ENCODE data around the gene OGT.
"Not testable (repeated sequence)": the region's sequence is repeated elsewhere in the genome, so short reads cannot be mapped to it uniquely, and the experiment has no call there.

The OGT gene

DNA sequence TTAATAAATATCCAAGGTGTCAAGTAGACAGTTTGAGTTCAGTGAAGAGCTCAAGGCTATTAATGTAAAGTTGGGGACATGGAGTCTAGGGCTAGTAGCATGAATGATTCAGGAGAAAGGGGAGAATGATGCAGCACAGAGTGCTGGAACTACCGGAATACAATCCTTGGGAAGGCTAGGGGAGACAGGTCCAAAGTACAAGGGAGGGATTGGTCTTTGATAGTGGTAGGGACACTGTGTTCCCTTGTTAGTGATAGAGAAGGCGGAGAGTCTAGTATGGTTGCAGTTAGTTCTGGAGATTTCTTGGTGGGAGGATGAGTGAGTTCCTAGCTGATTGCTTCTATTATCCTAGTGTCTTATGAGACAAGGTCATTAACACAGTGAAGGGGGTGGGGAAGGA is 54.0 kb downstream of the OGT start:
- DNase-seq (ENCODE audit: low read depth) = no peak

DNA sequence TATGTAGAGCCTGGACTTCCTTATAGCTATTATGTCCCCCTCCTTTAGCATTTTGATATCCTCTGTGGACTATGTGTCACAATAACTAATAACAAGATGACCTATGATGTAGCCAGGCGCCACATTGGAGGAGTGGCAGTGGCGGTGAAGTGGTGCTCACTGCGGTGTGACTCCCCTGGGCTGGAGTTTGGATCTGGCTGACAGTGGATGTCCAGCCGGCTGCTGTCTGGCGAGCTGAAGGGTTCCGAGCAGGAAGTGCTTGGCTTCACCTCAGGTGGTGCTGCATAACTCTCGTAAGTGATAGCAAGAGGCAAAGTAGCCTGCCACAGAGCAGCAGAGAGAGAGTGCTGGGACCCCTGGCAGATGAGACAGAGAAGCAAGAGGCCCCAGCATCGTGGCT is 60.3 kb downstream of the OGT start:
- not testable (repeated sequence) for DNase-seq (ENCODE audit: low read depth)

DNA sequence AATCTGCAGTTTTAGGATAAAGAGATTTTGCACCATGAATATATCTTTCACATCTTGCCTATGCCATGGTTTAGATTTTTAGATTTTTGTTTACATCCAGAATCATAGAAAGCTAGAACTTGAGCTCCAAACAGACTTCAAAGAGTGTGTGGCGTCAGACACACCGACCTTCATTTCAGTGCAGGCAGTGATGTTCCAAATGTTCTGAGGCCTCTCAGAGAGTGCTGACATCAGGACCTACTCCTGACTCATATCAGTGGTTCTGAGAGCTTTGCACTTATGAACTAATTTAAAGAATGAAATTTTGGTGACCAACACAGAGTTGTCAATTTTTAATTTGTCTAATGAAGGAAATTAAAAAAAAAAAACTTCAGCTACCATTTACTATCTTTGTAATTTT is 67.1 kb downstream of the OGT start:
- DNase-seq (ENCODE audit: low read depth) = no peak

DNA sequence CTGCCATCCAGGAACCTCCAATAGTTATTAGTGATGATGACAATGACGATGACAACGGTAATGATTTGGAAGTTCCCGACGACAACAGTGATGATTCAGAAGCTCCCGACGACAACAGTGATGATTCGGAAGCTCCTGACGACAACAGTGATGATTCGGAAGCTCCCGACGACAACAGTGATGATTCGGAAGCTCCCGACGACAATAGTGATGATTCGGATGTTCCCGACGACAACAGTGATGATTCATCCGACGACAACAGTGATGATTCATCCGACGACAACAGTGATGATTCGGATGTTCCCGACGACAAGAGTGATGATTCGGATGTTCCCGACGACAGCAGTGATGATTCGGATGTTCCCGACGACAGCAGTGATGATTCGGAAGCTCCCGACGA is 70.7 kb downstream of the OGT start:
- no peak for DNase-seq (ENCODE audit: low read depth)

DNA sequence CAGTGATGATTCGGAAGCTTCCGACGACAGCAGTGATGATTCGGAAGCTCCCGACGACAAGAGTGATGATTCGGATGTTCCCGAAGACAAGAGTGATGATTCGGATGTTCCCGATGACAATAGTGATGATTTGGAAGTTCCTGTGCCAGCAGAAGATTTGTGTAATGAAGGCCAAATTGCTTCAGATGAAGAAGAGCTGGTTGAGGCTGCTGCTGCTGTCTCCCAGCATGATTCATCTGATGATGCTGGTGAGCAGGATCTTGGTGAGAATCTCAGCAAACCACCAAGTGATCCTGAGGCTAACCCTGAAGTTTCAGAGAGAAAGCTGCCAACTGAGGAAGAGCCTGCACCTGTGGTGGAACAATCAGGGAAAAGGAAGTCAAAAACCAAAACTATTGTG is 71.2 kb downstream of the OGT start:
- DNase-seq (ENCODE audit: low read depth) = no peak

DNA sequence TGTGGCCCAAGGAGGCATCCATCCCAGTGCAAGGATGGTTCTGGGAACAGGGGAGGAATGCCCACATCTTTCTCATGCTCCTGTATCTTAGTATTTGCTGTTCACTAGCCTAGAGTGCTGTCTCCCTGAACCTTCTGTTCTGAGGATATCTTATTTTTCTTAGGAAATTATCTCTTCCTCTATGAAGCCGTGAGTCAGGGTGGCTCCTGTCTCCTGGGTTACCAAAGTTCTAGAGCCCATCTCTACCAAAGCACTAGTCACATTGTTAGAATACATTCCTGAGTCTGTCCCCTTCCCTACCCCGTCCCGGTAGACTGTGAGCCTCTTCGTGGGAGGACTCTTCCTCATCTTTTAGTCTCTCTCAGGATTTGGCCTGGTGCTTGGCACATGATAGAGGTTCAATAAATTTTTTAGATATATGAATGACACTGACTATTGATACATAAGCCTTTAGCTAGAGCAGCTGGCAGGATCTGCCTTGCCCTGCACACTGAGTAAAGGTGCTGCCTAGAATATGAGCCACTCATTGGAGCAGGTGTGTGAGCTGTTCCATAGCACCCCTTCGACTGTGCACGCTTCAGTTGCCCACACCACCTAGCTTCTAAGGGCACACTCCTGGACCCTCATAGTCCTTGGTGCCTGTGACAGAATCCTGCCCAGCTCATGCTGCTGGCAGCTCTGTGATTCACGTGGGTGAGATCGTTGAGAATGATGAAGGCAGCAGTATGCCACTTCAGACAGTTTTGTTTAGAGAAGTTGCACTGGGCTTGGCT is 72.1 kb downstream of the OGT start:
- DNase-seq (ENCODE audit: low read depth) = no peak

DNA sequence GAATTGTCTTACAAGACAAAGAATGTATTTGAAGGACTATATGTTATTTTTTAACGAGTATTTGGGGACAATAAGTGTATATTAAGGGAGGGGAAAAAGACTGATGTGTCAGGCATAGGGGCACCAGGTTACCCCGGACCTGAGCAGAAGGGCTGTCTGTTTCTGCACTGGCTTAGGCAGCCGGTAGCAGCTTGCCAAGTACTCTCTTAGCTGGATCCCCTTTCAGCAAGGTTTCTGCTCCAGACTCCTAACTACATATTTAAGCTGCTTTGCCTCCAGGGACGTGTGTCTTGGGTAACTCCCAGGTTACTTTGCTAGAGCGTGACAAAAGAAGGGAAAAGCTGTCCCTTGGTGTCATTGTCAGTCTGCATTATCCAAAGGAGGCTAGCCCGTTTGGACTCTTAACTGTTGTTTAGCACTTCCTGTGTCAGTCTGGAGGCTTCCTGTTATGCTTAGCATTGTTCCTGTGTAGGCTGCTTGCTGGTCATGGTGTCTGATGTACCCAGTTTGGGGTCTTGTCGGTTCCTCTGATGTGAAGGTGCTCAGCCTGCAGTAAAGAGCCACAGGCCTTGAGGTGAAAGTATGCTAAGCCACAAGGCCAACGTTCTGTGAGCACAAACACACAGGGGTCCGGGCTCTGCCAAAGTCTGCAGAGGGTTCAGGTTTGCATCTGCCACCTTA is 73.8 kb downstream of the OGT start:
- no peak for DNase-seq (ENCODE audit: low read depth)

DNA sequence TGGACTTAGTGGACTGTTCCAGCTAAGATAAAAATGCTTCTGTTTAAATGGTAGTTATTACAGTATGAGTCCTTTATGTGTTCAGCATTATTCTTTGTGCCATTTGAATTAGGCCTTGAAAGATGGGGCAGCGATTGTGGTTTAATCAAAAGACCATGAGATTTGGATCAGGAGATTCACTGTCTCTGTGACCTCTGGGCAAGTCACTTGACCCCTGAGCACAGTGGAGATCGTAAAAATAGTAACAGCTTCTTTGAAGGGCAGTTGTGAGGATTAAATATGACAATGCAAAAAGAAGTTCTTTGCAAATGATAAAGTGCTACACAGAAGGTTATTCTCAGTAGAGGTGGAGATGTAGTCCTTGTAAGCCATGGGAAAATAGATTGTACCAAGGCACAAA is 74.6 kb downstream of the OGT start:
- no peak for DNase-seq (ENCODE audit: low read depth)

DNA sequence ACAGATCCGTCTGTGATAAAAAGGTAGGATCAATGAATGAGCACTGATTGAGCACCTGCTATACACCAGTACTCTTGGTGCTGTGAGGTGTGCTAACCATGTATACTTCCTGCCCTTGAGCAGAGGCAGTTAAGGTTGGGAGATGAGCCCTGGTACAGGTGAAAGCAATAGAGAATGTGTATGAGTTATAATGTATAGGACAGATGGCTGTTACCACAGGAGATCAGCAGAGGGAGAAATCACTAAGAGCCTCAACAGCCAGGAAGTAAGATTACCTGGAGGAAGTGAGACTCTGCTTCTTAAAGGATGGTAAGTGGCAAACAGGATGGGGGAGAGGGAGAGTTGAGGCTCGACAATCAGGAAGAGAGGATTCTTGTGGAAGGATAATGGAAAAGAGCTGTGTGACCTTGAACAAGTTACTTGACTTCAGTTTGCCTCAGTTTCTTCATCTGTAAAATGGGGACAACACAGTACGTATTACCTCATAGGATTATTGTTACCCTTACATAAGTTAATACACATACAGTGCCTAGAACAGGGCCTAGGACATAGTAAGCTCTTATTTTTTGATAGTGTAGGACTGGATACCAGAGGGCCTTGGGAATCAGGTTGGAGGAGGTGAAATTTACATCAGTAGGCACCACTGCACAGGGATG is 76.3 kb downstream of the OGT start:
- DNase-seq (ENCODE audit: low read depth) = no peak

DNA sequence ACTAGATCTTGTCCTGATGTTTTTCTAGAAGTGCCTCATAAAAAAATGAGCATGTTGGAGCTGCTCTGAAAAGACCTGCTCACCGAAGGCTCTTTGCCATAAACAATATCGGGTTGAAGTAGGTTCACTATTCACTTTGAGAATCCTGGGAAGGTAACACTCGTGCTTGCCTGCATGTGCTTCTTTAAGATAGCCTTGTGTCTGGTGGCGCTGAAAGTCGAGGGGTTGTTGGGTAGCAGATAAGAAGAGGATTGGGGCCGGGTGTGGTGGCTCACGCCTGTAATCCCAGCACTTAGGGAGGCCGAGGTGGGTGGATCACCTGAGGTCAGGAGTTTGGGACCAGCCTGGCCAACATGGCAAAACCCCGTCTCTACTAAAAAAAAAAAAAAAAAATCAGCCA is 78.8 kb downstream of the OGT start:
- DNase-seq (ENCODE audit: low read depth) = not testable (repeated sequence)

DNA sequence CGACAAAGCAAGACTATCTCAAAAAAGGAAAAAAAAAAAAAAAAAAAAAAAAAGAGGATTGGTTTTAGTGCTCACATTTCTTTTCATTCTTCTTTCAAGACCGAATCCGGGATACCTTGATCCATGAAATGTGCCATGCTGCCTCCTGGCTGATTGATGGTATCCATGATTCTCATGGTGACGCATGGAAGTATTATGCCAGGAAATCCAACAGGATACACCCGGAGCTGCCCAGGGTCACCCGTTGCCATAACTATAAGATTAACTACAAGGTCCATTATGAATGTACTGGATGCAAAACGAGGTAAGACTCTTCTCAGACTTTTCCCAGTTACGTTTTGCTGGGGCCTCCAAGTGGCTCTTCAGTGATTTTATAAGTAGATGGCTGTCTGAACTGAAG is 79.4 kb downstream of the OGT start:
- no peak for DNase-seq (ENCODE audit: low read depth)

DNA sequence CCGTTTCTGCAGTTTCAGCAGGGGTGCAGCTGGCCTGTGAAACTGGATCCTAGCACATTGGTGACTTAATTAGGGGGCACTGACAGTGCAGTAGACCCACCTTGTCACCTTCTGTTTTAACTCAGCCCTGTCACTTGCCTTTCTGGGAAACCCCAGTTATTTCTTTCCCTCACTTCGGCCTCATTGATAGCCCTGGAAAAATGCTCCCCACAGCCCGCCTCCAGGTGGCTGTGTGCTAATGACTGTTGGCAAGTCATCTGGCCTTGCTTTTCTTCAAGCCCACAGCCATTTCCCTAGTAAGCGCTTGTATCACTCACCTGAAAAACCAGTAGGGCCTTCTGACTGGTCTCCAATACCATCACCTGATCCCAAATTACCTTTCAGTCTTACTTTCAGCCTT is 82.2 kb downstream of the OGT start:
- DNase-seq (ENCODE audit: low read depth) = no peak

DNA sequence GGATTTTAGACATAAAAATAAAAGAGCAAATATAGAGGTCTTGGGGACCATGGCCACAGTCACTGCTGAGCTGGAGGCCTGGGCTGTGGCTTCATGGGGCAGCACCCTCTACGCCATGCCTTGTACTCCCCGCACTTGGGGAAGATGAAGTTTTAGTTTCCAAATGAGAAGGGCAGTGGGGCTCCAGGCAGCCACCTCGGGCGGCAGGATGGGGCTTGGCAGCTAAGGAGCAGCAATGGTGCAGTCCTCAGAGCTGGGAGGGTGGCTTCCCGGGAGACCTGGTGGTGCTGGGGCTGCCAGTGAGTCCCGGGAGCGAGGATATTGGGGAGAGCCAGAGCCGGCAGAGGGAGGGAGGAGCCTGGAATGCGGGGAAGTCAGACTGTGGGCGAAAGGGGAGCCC is 83.0 kb downstream of the OGT start:
- DNase-seq (ENCODE audit: low read depth) = no peak

DNA sequence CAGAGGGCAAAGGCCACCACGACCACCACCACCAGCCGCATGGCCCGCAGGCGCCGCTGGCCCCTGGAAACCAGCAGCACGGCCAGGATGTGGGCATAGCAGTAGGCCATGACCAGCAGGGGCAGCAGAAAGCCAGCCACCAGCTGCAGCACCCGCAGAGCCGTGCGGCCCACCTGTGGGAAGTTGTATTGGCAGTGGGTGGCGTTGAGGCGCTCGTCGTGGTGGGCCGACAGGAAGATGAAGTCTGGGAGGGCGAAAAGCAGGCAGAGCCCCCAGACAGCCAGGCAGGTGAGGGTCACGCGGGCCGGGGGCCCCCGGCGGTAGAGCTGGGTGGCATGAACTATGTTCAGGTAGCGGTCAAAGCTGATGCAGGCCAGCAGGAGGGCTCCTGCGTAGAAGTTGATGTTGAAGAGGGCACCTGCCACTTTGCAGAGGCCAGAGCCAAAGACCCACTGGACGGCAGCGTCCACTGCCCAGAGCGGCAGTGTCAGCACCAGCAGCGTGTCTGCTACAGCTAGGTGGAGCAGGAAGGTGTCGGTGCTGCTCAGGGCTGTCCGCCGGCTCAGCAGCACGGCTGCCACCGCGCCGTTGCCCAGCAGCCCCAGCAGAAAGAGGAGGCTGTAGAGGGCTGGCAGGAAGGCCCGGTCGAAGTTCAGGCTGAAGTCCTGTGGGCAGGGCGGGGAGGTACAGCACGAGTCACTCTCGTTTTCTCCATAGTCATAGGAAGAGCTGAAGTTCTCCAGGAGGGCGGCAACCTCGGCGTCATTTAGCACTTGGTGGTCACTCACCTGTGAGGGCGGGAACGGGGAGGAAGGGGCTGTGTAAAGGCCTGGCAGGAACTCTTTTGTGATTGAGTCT is 84.0 kb downstream of the OGT start:
- DNase-seq (ENCODE audit: low read depth) = no peak

DNA sequence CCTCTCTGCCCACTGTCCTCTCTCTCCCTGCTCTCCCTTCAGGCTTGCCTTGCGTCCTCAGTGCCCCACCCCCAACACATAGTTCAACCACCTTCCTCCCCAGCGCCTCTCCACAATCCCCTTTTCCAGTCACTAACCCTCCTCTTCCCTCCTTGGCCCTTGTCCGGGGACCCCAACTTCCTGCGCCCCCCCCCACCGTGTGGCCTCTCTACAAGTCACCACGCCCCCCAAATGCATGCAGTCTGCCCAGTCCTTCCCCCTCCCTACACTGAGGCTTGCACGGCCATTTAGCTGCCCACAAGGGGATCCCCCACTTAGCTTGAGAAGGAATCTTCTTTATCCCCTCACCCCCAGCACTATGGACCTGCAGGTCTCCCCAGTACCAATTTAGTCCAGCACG is 84.8 kb downstream of the OGT start:
- DNase-seq (ENCODE audit: low read depth) = no peak

DNA sequence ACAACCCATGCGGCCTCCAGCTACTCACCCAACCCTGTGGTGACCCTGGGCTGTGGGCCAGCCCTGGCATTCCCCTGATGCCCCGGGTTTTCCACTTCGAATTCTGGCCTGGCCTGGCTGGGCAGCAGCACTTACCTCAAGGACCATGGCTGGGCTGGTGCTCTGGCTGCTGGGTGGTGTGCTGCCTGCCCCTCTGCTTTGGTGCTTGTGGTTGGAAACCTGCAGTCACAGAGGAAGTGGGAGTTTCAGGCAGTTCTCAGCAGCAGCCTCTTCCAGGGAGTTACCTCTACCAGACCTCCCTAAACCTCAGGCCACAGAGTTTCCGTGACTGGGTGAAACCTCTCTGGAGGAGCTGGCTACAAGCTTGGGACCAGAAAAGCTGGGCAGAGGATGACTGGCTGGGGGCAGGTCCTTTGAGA is 85.4 kb downstream of the OGT start, which contains the start of gene CXCR3:
Gene CXCR3 (minus strand): TSS at position 209 of the 419 bp plus-strand sequence. CDS start 62 bp downstream, at position 147.
- DNase-seq (ENCODE audit: low read depth) = peak; percentile 30

DNA sequence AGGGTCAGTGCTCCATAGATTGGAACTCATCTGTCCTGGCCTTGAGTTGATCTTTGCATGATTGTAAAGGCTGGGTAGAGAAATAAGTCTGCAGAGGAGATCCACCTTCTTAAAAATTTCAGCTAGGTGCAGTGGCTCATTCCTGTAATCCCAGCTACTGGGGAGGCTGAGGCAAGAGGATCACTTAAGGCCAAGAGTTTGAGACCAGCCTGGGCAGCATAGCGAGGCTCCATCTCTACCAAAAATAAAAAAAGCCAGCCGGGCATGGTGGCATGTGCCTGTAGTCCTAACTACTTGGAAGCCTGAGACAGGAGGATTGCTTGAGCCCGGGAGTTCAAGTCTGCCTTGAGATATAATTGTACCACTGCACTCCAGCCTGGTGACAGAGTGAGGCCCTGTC is 85.9 kb downstream of the OGT start:
- DNase-seq (ENCODE audit: low read depth) = no peak

DNA sequence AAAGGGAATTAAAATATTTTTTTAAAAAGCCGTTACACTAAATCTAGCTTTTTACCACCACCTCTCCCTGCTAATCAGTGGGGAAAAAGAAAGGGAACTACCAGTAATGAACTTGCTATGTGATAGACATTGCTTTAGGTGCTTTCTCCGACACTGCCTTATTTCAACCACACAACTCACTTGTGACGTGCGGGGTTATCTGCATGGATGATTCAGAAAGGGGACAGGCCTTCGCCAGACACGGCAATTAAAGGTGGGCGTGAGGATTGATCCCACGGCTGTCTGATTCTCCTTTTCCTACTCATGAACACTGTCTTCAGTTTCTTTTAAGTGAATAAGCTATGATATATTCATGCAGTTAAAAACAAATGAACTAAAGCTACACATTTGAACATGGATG is 86.3 kb downstream of the OGT start:
- no peak for DNase-seq (ENCODE audit: low read depth)

DNA sequence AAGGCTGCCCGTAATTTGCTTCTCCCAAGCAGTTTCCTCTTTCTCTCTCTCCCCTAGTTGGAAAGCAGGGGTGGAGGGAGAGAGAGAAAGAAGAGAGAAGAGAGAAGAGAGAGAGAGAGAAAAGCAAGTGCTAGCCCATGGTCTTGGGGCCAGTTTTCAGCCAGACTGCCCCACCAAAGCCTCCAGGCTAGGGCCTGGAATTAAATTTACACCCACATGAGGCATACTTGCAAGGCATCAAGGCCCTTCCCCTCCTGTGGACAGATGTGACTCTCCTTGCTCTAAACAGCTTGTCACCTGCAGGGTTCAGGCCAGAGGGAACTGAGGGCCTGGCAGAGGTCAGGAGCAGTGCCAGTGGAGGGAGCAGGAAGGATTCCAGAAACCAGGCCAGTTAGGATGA is 87.1 kb downstream of the OGT start:
- DNase-seq (ENCODE audit: low read depth) = no peak

DNA sequence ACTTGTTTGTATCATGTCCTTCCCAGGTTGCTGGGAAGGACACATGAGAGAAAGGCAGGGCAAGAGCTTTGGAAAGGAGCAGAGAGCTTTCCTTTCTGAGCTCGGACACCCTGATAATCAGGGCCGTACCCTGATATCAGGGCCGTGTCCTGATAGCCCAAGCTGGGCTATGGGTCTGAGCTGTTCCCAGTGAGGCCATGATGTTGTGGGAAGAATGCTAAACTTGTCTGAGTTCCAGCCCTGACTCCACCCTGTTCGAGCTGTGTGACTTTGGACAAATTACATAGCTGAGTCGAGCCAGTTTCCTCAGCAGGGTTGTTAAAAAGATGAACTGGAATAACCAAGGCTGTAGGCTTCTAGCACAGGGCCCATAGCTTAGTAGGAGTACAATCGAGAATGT is 88.7 kb downstream of the OGT start:
- no peak for DNase-seq (ENCODE audit: low read depth)

DNA sequence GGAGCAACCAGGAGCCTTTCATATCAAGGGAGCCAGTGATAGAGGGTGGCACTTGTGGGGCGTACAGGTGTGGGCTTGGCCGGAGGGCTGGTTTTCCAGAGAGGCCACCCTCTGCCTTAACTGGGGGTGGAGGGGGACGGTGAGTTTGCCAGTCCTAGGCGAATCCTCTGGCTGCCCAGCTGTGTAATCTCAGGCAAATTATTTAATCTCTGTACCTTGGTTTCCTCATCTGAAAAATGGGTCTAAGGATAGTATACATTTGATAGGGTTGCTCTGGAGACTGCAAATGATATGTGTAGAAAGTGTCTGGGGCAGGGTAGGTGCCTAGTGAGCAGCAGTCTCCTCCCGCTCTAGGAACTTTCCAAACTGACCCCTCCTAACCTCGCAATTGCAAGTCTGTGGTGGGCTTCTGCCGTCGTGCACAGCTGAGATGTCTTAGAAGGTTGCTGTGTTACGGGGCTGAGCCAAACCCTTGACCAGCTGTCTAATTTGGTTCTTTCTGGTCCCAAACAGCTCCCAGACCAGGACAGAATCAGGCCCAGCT is 89.2 kb downstream of the OGT start:
- no peak for DNase-seq (ENCODE audit: low read depth)
